Measurements from ENCODE around the gene SMARCA4. TPM values are rescaled to one million over a fixed set of nuclear protein-coding genes. Genes with fewer than 3 reads are reported as not detected.

Gene SMARCA4
- total RNA-seq, 1 experiment from 2014 or later: 36.2 TPM

DNA sequence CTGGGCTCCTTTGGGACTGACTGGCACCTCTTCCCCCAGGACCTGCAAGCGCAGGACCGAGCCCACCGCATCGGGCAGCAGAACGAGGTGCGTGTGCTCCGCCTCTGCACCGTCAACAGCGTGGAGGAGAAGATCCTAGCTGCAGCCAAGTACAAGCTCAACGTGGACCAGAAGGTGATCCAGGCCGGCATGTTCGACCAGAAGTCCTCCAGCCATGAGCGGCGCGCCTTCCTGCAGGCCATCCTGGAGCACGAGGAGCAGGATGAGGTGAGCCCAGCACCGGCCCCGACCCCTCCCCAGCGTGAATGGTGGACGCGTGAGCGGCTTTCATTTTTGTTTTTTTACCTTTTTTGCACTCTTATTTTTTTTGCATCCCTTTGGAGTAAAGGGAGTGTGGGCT lies 72.4 kb downstream of the SMARCA4 start:
- in situ Hi-C loops (cut with HindIII; ENCODE audit: low pct_unique_long_range_greater_than_20kb, low sequenced_read_pairs): no loop called here
- Histone ChIP-seq H3K27me3 (ENCODE audit: control insufficient read depth, insufficient read depth, low read length) (no peaks in the 10 kb centered on the region), H3K9me3 (ENCODE audit: control insufficient read depth, insufficient read depth, low read depth, low read length) (no peaks in the 10 kb centered on the region), H3K4me1 (ENCODE audit: control insufficient read depth, insufficient read depth, low read length) (no peaks in the 10 kb centered on the region), H3K36me3 (ENCODE audit: control insufficient read depth, insufficient read depth, low read length) (peaks cover 21% of the 10 kb centered on the region), H3K27ac (ENCODE audit: low read length) (no peak overlapping the region), H3K4me3 (ENCODE audit: low read depth in 2 of 2, low read length in 2 of 2) (no peak overlapping the region)
- DNase-seq (ENCODE audit: low read depth, low spot score) (no peak), ATAC-seq (no peak)
- TF ChIP-seq CTCF (IDR thresholded peaks at IDR 0.05): no peak
- TF ChIP-seq, protein P1, sequence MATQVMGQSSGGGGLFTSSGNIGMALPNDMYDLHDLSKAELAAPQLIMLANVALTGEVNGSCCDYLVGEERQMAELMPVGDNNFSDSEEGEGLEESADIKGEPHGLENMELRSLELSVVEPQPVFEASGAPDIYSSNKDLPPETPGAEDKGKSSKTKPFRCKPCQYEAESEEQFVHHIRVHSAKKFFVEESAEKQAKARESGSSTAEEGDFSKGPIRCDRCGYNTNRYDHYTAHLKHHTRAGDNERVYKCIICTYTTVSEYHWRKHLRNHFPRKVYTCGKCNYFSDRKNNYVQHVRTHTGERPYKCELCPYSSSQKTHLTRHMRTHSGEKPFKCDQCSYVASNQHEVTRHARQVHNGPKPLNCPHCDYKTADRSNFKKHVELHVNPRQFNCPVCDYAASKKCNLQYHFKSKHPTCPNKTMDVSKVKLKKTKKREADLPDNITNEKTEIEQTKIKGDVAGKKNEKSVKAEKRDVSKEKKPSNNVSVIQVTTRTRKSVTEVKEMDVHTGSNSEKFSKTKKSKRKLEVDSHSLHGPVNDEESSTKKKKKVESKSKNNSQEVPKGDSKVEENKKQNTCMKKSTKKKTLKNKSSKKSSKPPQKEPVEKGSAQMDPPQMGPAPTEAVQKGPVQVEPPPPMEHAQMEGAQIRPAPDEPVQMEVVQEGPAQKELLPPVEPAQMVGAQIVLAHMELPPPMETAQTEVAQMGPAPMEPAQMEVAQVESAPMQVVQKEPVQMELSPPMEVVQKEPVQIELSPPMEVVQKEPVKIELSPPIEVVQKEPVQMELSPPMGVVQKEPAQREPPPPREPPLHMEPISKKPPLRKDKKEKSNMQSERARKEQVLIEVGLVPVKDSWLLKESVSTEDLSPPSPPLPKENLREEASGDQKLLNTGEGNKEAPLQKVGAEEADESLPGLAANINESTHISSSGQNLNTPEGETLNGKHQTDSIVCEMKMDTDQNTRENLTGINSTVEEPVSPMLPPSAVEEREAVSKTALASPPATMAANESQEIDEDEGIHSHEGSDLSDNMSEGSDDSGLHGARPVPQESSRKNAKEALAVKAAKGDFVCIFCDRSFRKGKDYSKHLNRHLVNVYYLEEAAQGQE (IDR thresholded peaks at IDR 0.05; ENCODE audit: insufficient read depth in 1 of 2, low read depth in 2 of 2, low read length in 1 of 2): no peak
- no peak for TF ChIP-seq POLR2AphosphoS5 (IDR thresholded peaks at IDR 0.05; ENCODE audit: low read depth, low read length)
- no peak for TF ChIP-seq SIN3A (IDR thresholded peaks at IDR 0.05; ENCODE audit: borderline replicate concordance, insufficient read depth, low read depth, low read length)
- TF ChIP-seq TCF7L2 (IDR thresholded peaks at IDR 0.05; ENCODE audit: low read depth, low read length): no peak
- BruUV-seq (replicated peaks): no TSS peak
- POLR2A ChIA-PET: no interaction called here
- CTCF ChIA-PET: no interaction called here
- intact Hi-C loops (cut with micrococcal nuclease; ENCODE audit: unreplicated experiment): loop anchor here (10.0 kb wide), 1 partner anchor 92 kb away; no protein-coding TSS in a partner anchor

DNA sequence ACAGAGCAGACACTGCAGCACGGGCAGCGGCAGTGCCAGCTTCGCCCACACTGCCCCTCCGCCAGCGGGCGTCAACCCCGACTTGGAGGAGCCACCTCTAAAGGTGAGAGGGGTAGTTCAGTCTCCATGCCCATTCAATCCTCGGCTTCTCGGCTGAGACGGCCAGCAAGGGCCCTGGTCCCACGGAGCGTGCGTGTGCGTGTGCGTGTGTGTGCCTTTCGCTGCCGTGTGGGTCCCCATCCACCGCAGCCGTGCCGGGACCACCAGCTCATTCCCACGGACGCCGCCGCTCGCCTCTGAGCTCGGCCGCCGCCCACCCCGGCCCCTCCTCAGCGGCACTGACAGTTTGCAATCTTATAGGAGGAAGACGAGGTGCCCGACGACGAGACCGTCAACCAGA lies 72.9 kb downstream of the SMARCA4 start:
- in situ Hi-C loops (cut with HindIII; ENCODE audit: low pct_unique_long_range_greater_than_20kb, low sequenced_read_pairs) (no loop called here), intact Hi-C loops (cut with micrococcal nuclease; ENCODE audit: unreplicated experiment) (loop anchor here (10.0 kb wide), 1 partner anchor 91 kb away; no protein-coding TSS in a partner anchor)
- ATAC-seq: no peak
- BruUV-seq (replicated peaks): no TSS peak
- Histone ChIP-seq H3K36me3 (ENCODE audit: control insufficient read depth, insufficient read depth, low read length) (peaks cover 24% of the 10 kb centered on the region), H3K4me3 (ENCODE audit: low read depth in 2 of 2, low read length in 2 of 2) (no peak overlapping the region), H3K27me3 (ENCODE audit: control insufficient read depth, insufficient read depth, low read length) (no peaks in the 10 kb centered on the region), H3K4me1 (ENCODE audit: control insufficient read depth, insufficient read depth, low read length) (no peaks in the 10 kb centered on the region), H3K9me3 (ENCODE audit: control insufficient read depth, insufficient read depth, low read depth, low read length) (no peaks in the 10 kb centered on the region), H3K27ac (ENCODE audit: low read length) (no peak overlapping the region)
- TF ChIP-seq CTCF (IDR thresholded peaks at IDR 0.05): no peak
- no peak for TF ChIP-seq SIN3A (IDR thresholded peaks at IDR 0.05; ENCODE audit: borderline replicate concordance, insufficient read depth, low read depth, low read length)
- TF ChIP-seq, protein P1 (IDR thresholded peaks at IDR 0.05; ENCODE audit: insufficient read depth in 1 of 2, low read depth in 2 of 2, low read length in 1 of 2): no peak
- TF ChIP-seq POLR2AphosphoS5 (IDR thresholded peaks at IDR 0.05; ENCODE audit: low read depth, low read length): no peak
- TF ChIP-seq TCF7L2 (IDR thresholded peaks at IDR 0.05; ENCODE audit: low read depth, low read length): no peak
- POLR2A ChIA-PET: no interaction called here
- CTCF ChIA-PET: no interaction called here
- DNase-seq (ENCODE audit: low read depth, low spot score): no peak

Measured in Panc1 (cell line).